HG03103 (cell line): ENCODE data around the gene NME7.
"Not testable (repeated sequence)": the region's sequence is repeated elsewhere in the genome, so short reads cannot be mapped to it uniquely, and the experiment has no call there.

ENCODE experiments used
- ATAC-seq: cut with Tn5 transposase; IDR thresholded peaks from one replicate; pipeline ENCODE4 v1.9.1; 2021; ENCODE audit warnings: low read depth; ENCODE audit not compliant: unreplicated experiment

NME7 gene

DNA sequence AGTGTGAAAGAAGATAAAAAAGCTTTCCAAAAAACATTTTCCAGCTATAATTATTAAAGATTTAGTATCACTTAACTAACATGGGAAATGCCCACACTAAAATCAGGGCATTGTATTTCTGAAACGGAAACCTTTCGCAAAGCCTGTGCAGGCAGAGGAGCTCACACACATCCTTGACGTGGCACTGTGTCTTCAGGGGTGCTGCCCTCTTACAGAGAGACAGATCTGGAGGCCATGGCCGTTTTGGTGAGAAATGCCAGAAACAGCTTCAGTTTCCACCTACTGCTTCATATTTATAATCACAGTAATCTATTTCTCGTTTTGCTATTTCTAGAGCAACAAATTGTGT, 234.4 kb downstream of the NME7 start:
- ATAC-seq: no peak

- ATAC-seq: no peak
These were observed 234.9 kb downstream of the NME7 start for GRCh38 chr1:169132512-169133227.

DNA sequence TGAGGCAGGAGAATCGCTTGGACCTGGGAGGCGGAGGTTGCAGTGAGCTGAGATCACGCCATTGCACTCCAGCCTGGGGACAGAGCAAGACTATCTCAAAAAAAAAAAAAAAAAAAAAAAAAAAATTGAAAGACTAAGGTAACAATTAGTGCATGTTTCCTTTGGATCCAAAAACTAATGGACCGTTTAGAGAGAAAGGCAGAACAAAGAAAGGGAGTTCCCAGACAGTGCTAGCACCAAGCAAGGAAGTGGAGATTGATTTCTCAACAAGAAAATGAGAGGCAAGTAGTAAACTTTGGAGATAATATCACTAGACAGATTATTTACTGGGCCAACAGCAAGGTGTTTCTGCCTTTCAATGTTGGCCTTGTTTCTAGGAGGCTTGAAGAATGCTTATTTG, 236.9 kb downstream of the NME7 start:
- ATAC-seq: no peak

DNA sequence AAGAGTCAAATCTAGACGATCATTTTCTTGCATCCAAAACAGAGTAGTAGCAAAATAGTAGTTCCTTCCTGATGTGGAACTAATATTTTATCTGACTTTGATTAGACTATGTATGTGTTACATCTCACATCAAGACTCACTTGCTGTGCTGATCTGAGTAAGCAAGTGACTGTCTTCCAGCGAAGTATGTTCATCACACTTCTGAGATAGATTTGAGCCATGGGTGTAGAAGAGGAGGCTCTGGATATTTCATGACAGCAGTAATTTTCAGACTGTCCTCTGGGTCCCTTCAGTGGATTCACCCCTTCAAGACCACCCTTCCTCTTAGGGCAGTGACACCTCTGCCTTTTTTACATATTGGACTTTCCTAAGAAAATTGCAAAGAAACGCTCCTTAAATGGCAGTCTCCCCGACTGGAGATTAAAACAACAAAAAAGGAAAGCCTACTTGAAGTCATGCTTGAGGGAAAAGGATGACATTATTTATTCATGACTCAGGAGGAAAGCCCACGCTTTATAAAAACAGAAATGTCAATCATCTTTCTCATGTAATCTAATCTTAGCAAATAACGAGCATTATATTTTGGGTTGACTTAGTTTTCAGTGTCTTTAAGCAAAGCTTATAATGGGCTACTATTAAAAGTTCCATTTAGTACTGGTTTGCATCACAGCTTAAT, 238.3 kb downstream of the NME7 start:
- ATAC-seq: no peak

GRCh38 chr1:169128562-169128961, 239.0 kb downstream of the NME7 start:
- no peak for ATAC-seq

DNA sequence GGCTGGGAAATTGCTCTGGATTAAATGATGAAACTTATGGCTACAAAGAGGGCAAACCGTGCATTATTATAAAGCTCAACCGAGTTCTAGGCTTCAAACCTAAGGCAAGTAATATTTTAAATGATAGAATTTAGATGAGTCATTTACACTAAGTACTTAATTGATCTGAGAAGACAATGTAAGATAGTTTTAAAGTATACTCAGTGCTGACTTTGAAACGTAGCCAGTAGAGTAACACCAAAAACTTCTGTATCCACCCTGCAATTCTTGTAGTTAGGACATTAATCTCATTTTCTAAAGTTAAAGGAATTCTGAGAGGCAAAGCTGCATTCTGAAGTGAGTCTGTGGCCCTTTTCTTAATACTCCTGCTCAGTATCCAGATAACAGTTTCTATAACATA, 240.3 kb downstream of the NME7 start:
- ATAC-seq: no peak

- ATAC-seq: no peak
These were observed 241.3 kb downstream of the NME7 start for GRCh38 chr1:169126335-169126734.

GRCh38 chr1:169125597-169125996, 242.0 kb downstream of the NME7 start:
- ATAC-seq: not testable (repeated sequence)

DNA sequence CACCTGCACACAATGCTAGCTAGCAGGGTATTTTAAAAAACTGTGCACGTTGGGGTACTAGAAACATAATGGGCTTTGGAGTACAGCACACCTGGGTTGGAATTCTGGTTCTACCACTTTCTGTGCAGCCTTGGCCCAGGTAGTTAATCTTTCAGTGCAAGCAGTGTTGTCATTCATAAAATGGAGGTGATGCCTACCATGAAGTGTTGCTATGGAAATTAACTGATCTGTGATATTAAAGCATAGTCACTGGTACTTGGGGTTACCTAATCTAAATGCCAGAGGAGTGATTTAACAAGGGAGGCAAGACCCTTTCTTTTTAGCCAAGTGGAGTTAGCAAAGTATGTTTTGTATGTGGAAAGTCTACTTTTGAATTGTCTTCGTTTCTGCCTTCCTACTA, 243.1 kb downstream of the NME7 start:
- ATAC-seq: no peak

DNA sequence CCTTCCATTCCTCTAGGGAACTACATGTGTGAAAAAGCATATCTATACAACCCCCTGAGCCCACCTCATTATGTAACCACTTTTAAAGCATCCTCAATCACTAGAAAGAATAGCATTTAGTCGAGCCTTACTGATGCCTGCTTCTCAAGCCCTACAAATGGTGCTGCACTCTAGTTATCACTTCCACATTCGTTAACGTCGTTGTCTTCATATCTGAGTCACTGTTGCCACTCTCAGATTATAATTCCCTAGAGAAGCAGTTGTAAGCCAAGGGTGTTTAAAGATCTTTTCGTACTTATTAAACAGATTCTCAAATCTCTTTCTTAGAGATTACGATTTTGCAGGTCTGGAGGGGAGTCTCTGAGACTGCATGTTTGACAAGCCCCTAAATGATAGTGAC, 244.6 kb downstream of the NME7 start:
- no peak for ATAC-seq

GRCh38 chr1:169121146-169121923, 246.3 kb downstream of the NME7 start:
- no peak for ATAC-seq

- ATAC-seq: no peak
These were observed 247.5 kb downstream of the NME7 start for GRCh38 chr1:169120066-169120465.

GRCh38 chr1:169119405-169119804, 248.2 kb downstream of the NME7 start:
- no peak for ATAC-seq

DNA sequence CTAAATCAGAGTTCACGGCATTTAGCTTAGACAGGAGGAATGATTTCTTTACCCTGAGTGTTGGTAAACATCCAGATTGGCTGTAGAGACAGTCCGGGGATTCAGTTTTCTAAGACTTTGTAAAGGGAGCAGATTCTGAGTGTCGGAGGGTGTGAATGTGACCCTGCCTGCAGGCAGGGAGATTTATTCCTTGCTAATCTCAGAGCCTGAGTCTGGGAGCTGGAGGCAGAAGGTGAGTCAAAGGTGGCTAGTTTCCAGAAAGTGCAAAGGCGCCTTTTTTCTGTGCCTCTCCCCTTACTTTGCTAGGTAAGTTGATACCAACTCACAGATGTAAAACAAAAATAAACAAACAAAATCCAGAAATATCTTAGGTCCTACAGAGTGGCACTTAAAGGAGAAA, 249.4 kb downstream of the NME7 start:
- ATAC-seq: no peak

DNA sequence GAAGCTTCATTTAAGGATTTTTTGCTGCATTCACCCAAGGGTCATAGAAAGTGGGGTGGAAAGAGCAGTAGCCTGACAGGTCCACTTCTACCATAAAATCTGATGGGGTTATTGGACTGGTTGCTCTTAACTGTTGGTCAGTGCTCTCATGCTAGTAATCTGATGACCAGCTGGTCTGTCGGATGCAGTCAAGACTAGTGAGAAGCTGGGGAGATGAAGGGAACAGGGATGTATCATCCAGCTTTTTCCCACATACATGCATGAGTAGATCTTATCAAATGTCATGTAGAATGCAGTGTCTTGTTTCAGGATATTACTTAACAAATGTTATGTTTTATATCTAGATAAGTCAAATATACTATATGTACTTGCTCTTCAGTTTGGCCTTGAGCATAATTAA, 250.0 kb downstream of the NME7 start:
- ATAC-seq: no peak

GRCh38 chr1:169117014-169117413, 250.6 kb downstream of the NME7 start:
- ATAC-seq: no peak

GRCh38 chr1:169115891-169116585, 251.6 kb downstream of the NME7 start:
- no peak for ATAC-seq

- ATAC-seq: no peak
These were observed 253.9 kb downstream of the NME7 start for GRCh38 chr1:169113613-169114119.

DNA sequence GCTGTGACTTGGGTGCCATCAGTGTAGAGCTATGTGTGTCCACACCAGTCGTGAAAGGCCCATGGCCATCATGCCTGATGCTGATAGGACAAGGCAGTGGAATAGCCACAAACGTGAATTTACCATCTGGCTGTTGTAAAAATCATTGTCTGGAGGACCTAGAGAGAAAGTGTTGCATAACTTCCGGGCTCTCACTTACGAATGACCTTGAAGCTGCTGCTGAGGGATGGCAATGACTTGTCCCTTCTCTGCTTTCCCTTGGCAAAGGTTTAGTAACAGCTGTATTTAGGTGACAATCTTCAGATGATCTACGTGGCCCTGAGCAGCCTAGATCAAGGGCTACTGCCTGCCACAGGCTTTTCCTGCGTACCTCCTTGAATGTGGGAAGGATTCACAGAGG, 255.4 kb downstream of the NME7 start:
- no peak for ATAC-seq

- no peak for ATAC-seq
These were observed 256.1 kb downstream of the NME7 start for GRCh38 chr1:169111472-169111871.
